Tibial artery (tissue), 4 donors: Measurements from ENCODE around the gene SEC16B.

ENCODE experiments used
- DNase-seq, 2 donors: peaks; one replicate each; pipeline ENCODE4 v3.0.0-alpha.2; 2019
- H3K27ac ChIP-seq, 2 donors: fragments of 200-600 bp; sonication (generic) in 1 of 2; 1 replicate in 1 of 2; 2 replicates in 1 of 2; pipeline ENCODE4 v1.5.1; 2018 to 2019; ENCODE audit warnings: mild to moderate bottlenecking in 1 of 2
- H3K27me3 ChIP-seq, 2 donors: fragments of 200-600 bp; sonication (generic) in 1 of 2; one replicate each; pipeline versions ENCODE4 v1.5.1 to v1.6.0; 2016 to 2019
- H3K36me3 ChIP-seq, 3 donors: fragments of 200-600 bp; sonication (generic) in 2 of 3; one replicate each; pipeline ENCODE4 v1.5.1; 2016 to 2019; ENCODE audit warnings: mild to moderate bottlenecking in 2 of 3
- H3K4me1 ChIP-seq, 4 donors: fragments of 200-600 bp; sonication (generic) in 2 of 4; 1 replicate in 3 of 4; 2 replicates in 1 of 4; pipeline ENCODE4 v1.5.1; 2016 to 2019
- H3K4me3 ChIP-seq, 2 donors: fragments of 200-600 bp; sonication (generic) in 1 of 2; 1 replicate in 1 of 2; 2 replicates in 1 of 2; pipeline ENCODE4 v1.5.1; 2018 to 2019; ENCODE audit warnings: mild to moderate bottlenecking in 2 of 2
- H3K9me3 ChIP-seq, 3 donors: fragments of 200-600 bp; sonication (generic) in 1 of 3; one replicate each; pipeline ENCODE4 v1.5.1; 2016 to 2019
- CTCF ChIP-seq, 2 experiments: fragments of 200-600 bp in 1 of 2; fragments of 450-650 bp in 1 of 2; IDR thresholded peaks; one replicate each; pipeline ENCODE4 v1.5.1; 2017 to 2019; ENCODE audit warnings: antibody characterized with exemption in 2 of 2, mild to moderate bottlenecking in 1 of 2, moderate library complexity in 1 of 2
- intact Hi-C: fragments of 100-400 bp; cut with DNase I; formaldehyde crosslinking; loops from one replicate; pipeline ENCODE4 v1.15.0; 2023; ENCODE audit warnings: low total_unique reads

Gene SEC16B

GRCh38 chr1:178011465-178011828 lies 41.6 kb upstream of the SEC16B start:
- H3K9me3 ChIP-seq, result no peaks in the 10 kb centered on the region
- no peaks in the 10 kb centered on the region for H3K4me1 ChIP-seq
- TF ChIP-seq CTCF (IDR thresholded peaks at IDR 0.05), result no peak
- H3K4me3 ChIP-seq, result no peak overlapping the region
- H3K27ac ChIP-seq, result no peak overlapping the region
- no peaks in the 10 kb centered on the region for H3K27me3 ChIP-seq
- intact Hi-C loops, result no loop called here
- no peak for DNase-seq
- peaks cover 0 to 19% (median 18%) of the 10 kb centered on the region in 3 donors for H3K36me3 ChIP-seq

- H3K27ac ChIP-seq, result no peak overlapping the region
- H3K36me3 ChIP-seq, result peaks cover 0 to 16% (median 16%) of the 10 kb centered on the region in 3 donors
- intact Hi-C loops, result no loop called here
- H3K4me3 ChIP-seq, result no peak overlapping the region
- no peak for DNase-seq
- H3K27me3 ChIP-seq, result no peaks in the 10 kb centered on the region
- H3K4me1 ChIP-seq, result no peaks in the 10 kb centered on the region
- H3K9me3 ChIP-seq, result no peaks in the 10 kb centered on the region
- no peak for TF ChIP-seq CTCF (IDR thresholded peaks at IDR 0.05)
These were observed 41.0 kb upstream of the SEC16B start for GRCh38 chr1:178010674-178011464.

GRCh38 chr1:178006043-178006442 lies 36.2 kb upstream of the SEC16B start:
- Histone ChIP-seq H3K27ac (no peak overlapping the region), H3K4me1 (no peaks in the 10 kb centered on the region), H3K9me3 (no peaks in the 10 kb centered on the region), H3K36me3 (peaks cover 0 to 16% (median 16%) of the 10 kb centered on the region in 3 donors), H3K4me3 (no peak overlapping the region), H3K27me3 (no peaks in the 10 kb centered on the region)
- no peak for TF ChIP-seq CTCF (IDR thresholded peaks at IDR 0.05)
- intact Hi-C loops, result no loop called here
- no peak for DNase-seq

- H3K9me3 ChIP-seq, result no peaks in the 10 kb centered on the region
- H3K4me3 ChIP-seq, result no peak overlapping the region
- no peaks in the 10 kb centered on the region for H3K27me3 ChIP-seq
- TF ChIP-seq CTCF (IDR thresholded peaks at IDR 0.05), result no peak
- no peak overlapping the region for H3K27ac ChIP-seq
- peaks cover 0 to 16% (median 16%) of the 10 kb centered on the region in 3 donors for H3K36me3 ChIP-seq
- H3K4me1 ChIP-seq, result no peaks in the 10 kb centered on the region
- no peak for DNase-seq
- intact Hi-C loops, result no loop called here
These were observed 35.6 kb upstream of the SEC16B start for GRCh38 chr1:178005450-178005849.

- no peak overlapping the region for H3K4me3 ChIP-seq
- TF ChIP-seq CTCF (IDR thresholded peaks at IDR 0.05), result no peak
- H3K4me1 ChIP-seq, result no peaks in the 10 kb centered on the region
- peaks cover 0 to 16% (median 16%) of the 10 kb centered on the region in 3 donors for H3K36me3 ChIP-seq
- intact Hi-C loops, result no loop called here
- no peak for DNase-seq
- H3K9me3 ChIP-seq, result no peaks in the 10 kb centered on the region
- H3K27me3 ChIP-seq, result no peaks in the 10 kb centered on the region
- H3K27ac ChIP-seq, result no peak overlapping the region
These were observed 35.1 kb upstream of the SEC16B start for GRCh38 chr1:178004926-178005391.
